Retinal pigment epithelial cell (primary cell): ENCODE results near the gene OGT.
"Not testable (repeated sequence)": the region's sequence is repeated elsewhere in the genome, so short reads cannot be mapped to it uniquely, and the experiment has no call there.

Experiments used
- DNase-seq: peaks from one replicate; pipeline ENCODE4 v3.0.0-alpha.2; 2010; ENCODE audit warnings: low read depth
- H3K4me3 ChIP-seq: 2 replicates; pipeline ENCODE4 v1.5.1; 2011; ENCODE audit warnings: mild to moderate bottlenecking, low read length, control low read depth, moderate library complexity
- CTCF ChIP-seq: conservative IDR thresholded peaks from 2 replicates; pipeline ENCODE4 v1.5.1; 2011; ENCODE audit warnings: low read depth, low read length, control low read depth, inconsistent platforms

Gene OGT

GRCh38 chrX:71581210-71581609 is 48.3 kb downstream of the OGT start:
- no peak for DNase-seq
- TF ChIP-seq CTCF, result no peak
- no peak overlapping the region for H3K4me3 ChIP-seq

GRCh38 chrX:71586929-71587328 is 54.0 kb downstream of the OGT start:
- DNase-seq, result no peak
- no peak for TF ChIP-seq CTCF

GRCh38 chrX:71593210-71593609 is 60.3 kb downstream of the OGT start:
- not testable (repeated sequence) for DNase-seq, H3K4me3 ChIP-seq

More at GRCh38 chrX:71586929-71587328, 54.0 kb downstream of the OGT start:
- H3K4me3 ChIP-seq, result no peak overlapping the region

- no peak for TF ChIP-seq CTCF
- no peak for DNase-seq
- H3K4me3 ChIP-seq, result no peak overlapping the region
Observed at GRCh38 chrX:71599965-71600364, 67.1 kb downstream of the OGT start.

- TF ChIP-seq CTCF, result no peak
- DNase-seq, result no peak
- no peak overlapping the region for H3K4me3 ChIP-seq
Observed at GRCh38 chrX:71603618-71604017, 70.7 kb downstream of the OGT start.

- TF ChIP-seq CTCF, result no peak
- DNase-seq, result no peak
Observed at GRCh38 chrX:71604141-71604540, 71.2 kb downstream of the OGT start.

GRCh38 chrX:71604796-71605568 is 72.1 kb downstream of the OGT start:
- DNase-seq, result no peak
- no peak for TF ChIP-seq CTCF
- no peak overlapping the region for H3K4me3 ChIP-seq

More at GRCh38 chrX:71604141-71604540, 71.2 kb downstream of the OGT start:
- H3K4me3 ChIP-seq, result no peak overlapping the region
